ENCODE measurements around the gene SCAPER.
"Not testable (repeated sequence)": the region's sequence is repeated elsewhere in the genome, so short reads cannot be mapped to it uniquely, and the experiment has no call there.

The SCAPER gene

GRCh38 chr15:76776969-76777368 is 128.2 kb downstream of the SCAPER start:
- no peak for DNase-seq (ENCODE audit: low read depth)

DNA sequence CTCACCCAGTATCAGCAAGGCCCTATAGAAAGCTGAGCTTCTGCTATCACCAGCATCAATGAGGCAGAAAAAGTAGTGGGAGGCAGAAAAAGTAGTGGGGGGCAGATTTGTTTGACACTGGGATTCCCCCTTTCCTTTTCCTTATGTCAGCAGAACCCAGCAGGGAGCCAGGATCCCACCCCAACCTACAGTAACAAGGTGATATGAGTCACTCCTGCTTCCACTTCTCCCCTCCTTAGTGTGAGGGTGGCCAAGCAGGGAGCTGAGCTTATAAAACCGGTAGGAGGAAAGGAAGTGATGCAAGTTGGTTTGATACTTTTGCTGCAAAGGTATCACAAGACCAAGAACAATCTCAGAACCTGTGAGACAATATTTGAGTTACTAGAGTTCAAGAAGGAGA is 128.7 kb downstream of the SCAPER start:
- no peak for DNase-seq (ENCODE audit: low read depth)

- no peak for DNase-seq (ENCODE audit: low read depth)
Measured at GRCh38 chr15:76773234-76773633, 131.9 kb downstream of the SCAPER start.

- DNase-seq (ENCODE audit: low read depth) = no peak
Measured at GRCh38 chr15:76772776-76773175, 132.4 kb downstream of the SCAPER start.

DNA sequence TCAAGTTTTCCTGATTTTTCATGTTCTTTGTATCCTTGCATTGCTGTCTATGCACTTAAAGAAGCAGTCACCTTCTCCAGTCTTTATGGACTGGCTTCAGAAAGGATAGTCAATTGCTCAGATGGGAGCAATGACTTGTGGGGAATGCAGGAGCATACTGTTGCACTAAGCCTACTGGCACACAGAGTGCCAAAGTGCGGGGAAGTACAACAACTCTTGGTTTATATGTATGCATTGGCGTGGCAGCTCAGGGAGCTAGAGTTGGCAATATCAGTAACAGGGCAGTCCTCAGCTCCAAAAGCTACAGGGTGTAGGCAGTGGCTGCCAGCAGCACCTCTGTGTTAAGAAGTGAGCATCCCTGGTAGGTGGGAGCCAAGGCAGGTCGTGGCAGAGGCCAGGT is 141.1 kb downstream of the SCAPER start:
- no peak for DNase-seq (ENCODE audit: low read depth)

- DNase-seq (ENCODE audit: low read depth) = no peak
Measured at GRCh38 chr15:76763554-76763953, 141.6 kb downstream of the SCAPER start.

- DNase-seq (ENCODE audit: low read depth) = no peak
Measured at GRCh38 chr15:76756381-76756780, 148.8 kb downstream of the SCAPER start.

GRCh38 chr15:76753771-76754170 is 151.4 kb downstream of the SCAPER start:
- DNase-seq (ENCODE audit: low read depth) = no peak

GRCh38 chr15:76753131-76753530 is 152.0 kb downstream of the SCAPER start:
- no peak for DNase-seq (ENCODE audit: low read depth)

GRCh38 chr15:76752549-76752948 is 152.6 kb downstream of the SCAPER start:
- DNase-seq (ENCODE audit: low read depth) = no peak

DNA sequence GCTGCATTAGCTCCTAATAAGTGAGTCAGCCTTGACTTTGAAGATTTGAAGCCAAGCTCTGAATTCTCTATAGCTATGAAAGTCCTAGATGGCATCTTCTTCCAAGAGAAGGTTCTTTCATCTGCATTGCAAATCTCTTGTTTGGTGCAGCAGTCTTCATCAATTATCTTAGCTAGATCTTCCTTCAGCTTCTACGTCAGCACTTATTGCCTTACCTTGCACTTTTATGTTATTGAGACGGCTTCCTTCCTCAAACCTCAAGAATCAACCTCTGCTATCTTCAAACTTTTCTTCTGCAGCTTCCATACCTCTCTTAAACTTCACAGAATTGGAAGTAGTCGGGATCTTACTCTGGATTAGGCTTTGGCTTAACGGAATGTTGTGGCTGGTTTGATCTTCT is 167.6 kb downstream of the SCAPER start:
- no peak for DNase-seq (ENCODE audit: low read depth)

- not testable (repeated sequence) for DNase-seq (ENCODE audit: low read depth)
Measured at GRCh38 chr15:76732321-76732720, 172.8 kb downstream of the SCAPER start.

DNA sequence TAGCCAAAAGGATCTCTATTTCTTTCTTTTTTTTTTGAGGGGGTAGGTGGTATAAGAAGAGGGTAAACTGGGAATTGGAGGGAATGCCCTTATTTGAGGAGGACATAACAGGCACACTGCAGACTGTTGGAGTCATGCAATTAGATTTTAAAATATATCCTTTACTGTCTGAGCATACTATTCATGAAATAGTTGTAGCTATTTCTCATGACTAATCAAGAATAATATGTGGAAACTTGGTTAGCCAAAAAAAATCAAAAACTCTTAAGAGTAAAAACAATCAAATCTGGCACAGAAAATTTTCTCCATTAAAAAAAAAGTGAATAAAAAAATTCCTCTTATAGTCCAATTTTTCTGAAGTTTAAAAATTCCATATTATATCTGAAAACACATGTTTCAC is 174.9 kb downstream of the SCAPER start:
- DNase-seq (ENCODE audit: low read depth) = no peak

DNA sequence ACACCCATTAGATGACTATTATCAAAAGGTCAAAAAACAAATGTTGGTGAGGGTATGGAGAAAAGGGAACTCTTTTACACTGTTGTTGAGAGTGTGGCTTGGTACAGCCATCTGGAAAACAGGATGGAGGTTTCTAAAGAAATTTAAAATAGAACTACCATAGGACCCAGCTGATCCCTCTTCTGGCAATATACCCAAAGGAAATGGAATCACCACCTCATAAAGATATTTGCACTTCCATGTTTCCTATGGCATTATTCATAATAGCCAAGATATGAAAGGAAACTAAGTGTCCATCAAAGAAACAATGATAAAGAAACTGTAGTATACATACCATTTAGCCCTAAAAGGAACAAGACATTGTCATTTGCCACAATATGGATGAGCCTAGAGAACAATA is 186.3 kb downstream of the SCAPER start:
- no peak for DNase-seq (ENCODE audit: low read depth)

- DNase-seq (ENCODE audit: low read depth) = no peak
Measured at GRCh38 chr15:76714950-76715349, 190.2 kb downstream of the SCAPER start.

DNA sequence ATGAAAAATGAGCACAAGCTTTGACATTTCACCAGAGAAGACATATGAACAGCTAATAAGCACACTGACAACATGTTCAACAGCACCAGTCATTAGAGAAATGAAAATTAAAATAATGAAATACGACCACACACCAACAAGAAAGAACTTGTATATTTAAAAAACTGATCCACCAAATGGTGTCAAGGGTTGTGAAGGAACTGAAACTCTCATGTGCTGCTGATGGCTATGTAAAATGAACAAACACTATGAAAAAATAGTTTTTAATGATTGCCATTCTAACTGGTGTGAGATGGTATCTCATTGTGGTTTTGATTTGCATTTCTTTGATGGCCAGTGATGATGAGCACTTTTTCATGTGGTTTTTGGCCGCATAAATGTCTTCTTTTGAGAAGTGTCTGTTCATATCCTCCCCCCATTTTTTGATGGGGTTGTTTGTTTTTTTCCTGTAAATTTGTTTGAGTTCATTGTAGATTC is 193.8 kb downstream of the SCAPER start:
- no peak for DNase-seq (ENCODE audit: low read depth)

- not testable (repeated sequence) for DNase-seq (ENCODE audit: low read depth)
Measured at GRCh38 chr15:76704032-76704431, 201.1 kb downstream of the SCAPER start.

DNA sequence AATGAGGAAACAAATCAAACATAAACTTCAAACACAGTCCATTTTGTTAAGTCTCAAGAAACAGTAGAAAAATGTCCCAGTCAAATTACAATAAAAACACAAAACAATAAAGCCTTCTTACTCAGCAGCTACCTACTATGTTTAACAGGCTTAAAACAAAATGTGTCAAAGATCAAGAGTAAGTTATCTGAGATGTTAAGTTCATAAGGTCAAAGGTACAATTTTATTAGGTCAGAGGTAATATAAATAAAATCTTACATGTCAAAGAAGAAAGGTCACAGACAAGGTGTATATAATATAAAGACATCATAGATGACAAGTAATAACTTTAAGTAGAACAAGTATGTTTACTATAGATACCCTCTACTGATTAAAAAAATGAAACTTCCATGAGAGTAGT is 208.3 kb downstream of the SCAPER start:
- no peak for DNase-seq (ENCODE audit: low read depth)

GRCh38 chr15:76692546-76692945 is 212.6 kb downstream of the SCAPER start:
- DNase-seq (ENCODE audit: low read depth) = not testable (repeated sequence)

DNA sequence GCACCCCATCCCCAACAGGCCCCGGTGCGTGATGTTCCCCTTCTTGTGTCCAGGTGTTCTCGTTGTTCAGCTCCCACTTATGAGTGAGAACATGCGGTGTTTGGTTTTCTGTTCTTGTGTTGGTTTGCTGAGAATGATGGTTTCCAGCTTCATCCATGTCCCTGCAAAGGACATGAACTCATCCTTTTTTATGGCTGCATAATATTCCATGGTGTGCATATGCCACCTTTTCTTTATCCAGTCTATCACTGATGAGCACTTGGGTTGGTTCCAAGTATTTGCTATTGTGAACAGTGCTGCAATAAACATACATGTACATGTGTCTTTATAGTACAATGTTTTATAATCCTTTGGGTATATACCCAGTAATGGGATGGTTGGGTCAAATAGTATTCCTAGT is 217.5 kb downstream of the SCAPER start:
- DNase-seq (ENCODE audit: low read depth) = not testable (repeated sequence)

GRCh38 chr15:76684002-76684401 is 221.1 kb downstream of the SCAPER start:
- DNase-seq (ENCODE audit: low read depth) = no peak

- no peak for DNase-seq (ENCODE audit: low read depth)
Measured at GRCh38 chr15:76682833-76683232, 222.3 kb downstream of the SCAPER start.

GRCh38 chr15:76682259-76682658 is 222.9 kb downstream of the SCAPER start:
- no peak for DNase-seq (ENCODE audit: low read depth)

DNA sequence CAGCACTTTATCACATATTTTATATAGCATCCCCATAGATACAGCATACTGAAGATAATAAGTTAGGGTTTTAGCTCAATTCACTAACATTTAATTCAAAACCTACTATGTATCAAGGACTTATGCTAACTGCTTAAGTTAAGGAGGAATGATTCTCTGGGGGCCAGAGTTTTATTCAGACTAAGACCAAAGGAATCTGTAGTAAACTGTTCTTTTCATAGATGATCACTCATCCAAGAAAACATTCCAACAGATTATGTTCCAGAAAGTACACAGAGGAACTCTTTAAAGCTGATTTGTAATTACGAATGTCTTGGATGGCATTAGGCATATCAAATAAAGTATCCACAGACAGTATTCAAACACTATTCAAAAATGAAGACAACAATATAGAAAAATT is 226.4 kb downstream of the SCAPER start:
- DNase-seq (ENCODE audit: low read depth) = no peak

GRCh38 chr15:76674883-76675282 is 230.3 kb downstream of the SCAPER start:
- DNase-seq (ENCODE audit: low read depth) = no peak
